KMS-11 (cell line): ENCODE results near the gene GRAMD1C.

ENCODE experiments used
- H2AFZ ChIP-seq: fragments of 200-600 bp; sonication (generic); 2 replicates; pipeline ENCODE4 v1.6.1; 2016; ENCODE audit warnings: antibody characterized with exemption, mixed run types, low read depth
- H3K27ac ChIP-seq: fragments of 200-600 bp; sonication (generic); 2 replicates; pipeline ENCODE4 v1.6.1; 2016; ENCODE audit warnings: mild to moderate bottlenecking, mixed run types
- H3K27me3 ChIP-seq: fragments of 200-600 bp; sonication (generic); 2 replicates; pipeline ENCODE4 v1.6.1; 2017; ENCODE audit warnings: mild to moderate bottlenecking, low read depth, mixed run types, moderate library complexity; ENCODE audit not compliant: insufficient read depth
- H3K36me3 ChIP-seq: fragments of 200-600 bp; sonication (generic); 2 replicates; pipeline ENCODE4 v1.6.1; 2017; ENCODE audit warnings: mild to moderate bottlenecking, mixed run types; ENCODE audit not compliant: insufficient read depth
- H3K4me1 ChIP-seq: fragments of 200-600 bp; sonication (generic); 2 replicates; pipeline ENCODE4 v1.6.1; 2016; ENCODE audit warnings: mild to moderate bottlenecking, low read depth, mixed run types; ENCODE audit not compliant: poor library complexity, severe bottlenecking
- H3K4me2 ChIP-seq: fragments of 200-600 bp; sonication (generic); 2 replicates; pipeline ENCODE4 v1.7.0; 2016; ENCODE audit warnings: mild to moderate bottlenecking, mixed run types
- H3K4me3 ChIP-seq: fragments of 200-600 bp; sonication (generic); IDR thresholded peaks from 2 replicates; pipeline ENCODE4 v1.6.1; 2017; ENCODE audit warnings: low read depth, low read length, mixed read lengths; ENCODE audit not compliant: insufficient read depth
- H3K79me2 ChIP-seq: fragments of 200-600 bp; sonication (generic); 2 replicates; pipeline ENCODE4 v1.6.1; 2016; ENCODE audit warnings: low read depth, mixed run types; ENCODE audit not compliant: insufficient read depth
- H3K9ac ChIP-seq: fragments of 200-600 bp; sonication (generic); 2 replicates; pipeline ENCODE4 v1.6.1; 2016; ENCODE audit warnings: mild to moderate bottlenecking, mixed run types
- H4K20me1 ChIP-seq: fragments of 200-600 bp; sonication (generic); 2 replicates; pipeline ENCODE4 v1.6.1; 2016; ENCODE audit warnings: mild to moderate bottlenecking, mixed run types; ENCODE audit not compliant: insufficient read depth
- CTCF ChIP-seq: fragments of 200-600 bp; sonication (generic); conservative IDR thresholded peaks from 2 replicates; pipeline ENCODE4 v1.6.1; 2017; ENCODE audit warnings: low read depth, mild to moderate bottlenecking, antibody characterized with exemption, low read length, moderate library complexity, mixed read lengths

The GRAMD1C gene

GRCh38 chr3:113895964-113896363, 57.4 kb downstream of the GRAMD1C start:
- Histone ChIP-seq H2AFZ (no peak overlapping the region), H3K27ac (no peak overlapping the region), H3K4me3 (no peak overlapping the region), H3K4me2 (no peak overlapping the region), H3K27me3 (no peaks in the 10 kb centered on the region), H3K9ac (no peak overlapping the region), H4K20me1 (no peaks in the 10 kb centered on the region), H3K36me3 (no peaks in the 10 kb centered on the region), H3K79me2 (no peaks in the 10 kb centered on the region), H3K4me1 (no peaks in the 10 kb centered on the region)
- TF ChIP-seq CTCF = no peak

- Histone ChIP-seq H4K20me1 (no peaks in the 10 kb centered on the region), H3K4me3 (no peak overlapping the region), H3K27ac (no peak overlapping the region), H3K27me3 (no peaks in the 10 kb centered on the region), H3K36me3 (no peaks in the 10 kb centered on the region), H3K9ac (no peak overlapping the region), H3K79me2 (no peaks in the 10 kb centered on the region), H2AFZ (no peak overlapping the region), H3K4me1 (no peaks in the 10 kb centered on the region), H3K4me2 (no peak overlapping the region)
- TF ChIP-seq CTCF = no peak
Measured at GRCh38 chr3:113896930-113897329, 58.3 kb downstream of the GRAMD1C start.

GRCh38 chr3:113897373-113897777, 58.8 kb downstream of the GRAMD1C start:
- Histone ChIP-seq H3K79me2 (no peaks in the 10 kb centered on the region), H3K36me3 (no peaks in the 10 kb centered on the region), H3K27ac (no peak overlapping the region), H2AFZ (peak overlapping the region; percentile 1; the same call in 1 of the 2 replicates), H3K4me3 (no peak overlapping the region), H3K9ac (no peak overlapping the region), H3K4me2 (no peak overlapping the region), H4K20me1 (no peaks in the 10 kb centered on the region), H3K4me1 (no peaks in the 10 kb centered on the region), H3K27me3 (no peaks in the 10 kb centered on the region)
- no peak for TF ChIP-seq CTCF

GRCh38 chr3:113898892-113899291, 60.3 kb downstream of the GRAMD1C start:
- Histone ChIP-seq H3K9ac (no peak overlapping the region), H3K4me2 (no peak overlapping the region), H3K27ac (no peak overlapping the region)

More at GRCh38 chr3:113898892-113899291, 60.3 kb downstream of the GRAMD1C start:
- H3K27me3 ChIP-seq = no peaks in the 10 kb centered on the region
- H3K79me2 ChIP-seq = no peaks in the 10 kb centered on the region
- H2AFZ ChIP-seq = no peak overlapping the region
- H3K4me1 ChIP-seq = no peaks in the 10 kb centered on the region
- no peaks in the 10 kb centered on the region for H4K20me1 ChIP-seq
- TF ChIP-seq CTCF = no peak
- no peak overlapping the region for H3K4me3 ChIP-seq
- no peaks in the 10 kb centered on the region for H3K36me3 ChIP-seq
